NCI-H345 treated with DMSO at 0.1 percent for 48 hours (cell line): Measurements from ENCODE around the gene CHRM2.

Source experiments
- DNase-seq: peaks from one replicate; lab custom pipeline; 2025; ENCODE audit not compliant: unreplicated experiment; lab: John Stamatoyannopoulos, UW

CHRM2 gene

GRCh38 chr7:136894789-136895188, 26.3 kb downstream of the CHRM2 start:
- DNase-seq = no peak

- no peak for DNase-seq
These were observed 29.2 kb downstream of the CHRM2 start for GRCh38 chr7:136897676-136898075.

GRCh38 chr7:136900005-136900404, 31.6 kb downstream of the CHRM2 start:
- no peak for DNase-seq

- DNase-seq = no peak
These were observed 42.3 kb downstream of the CHRM2 start for GRCh38 chr7:136910771-136911170.

- no peak for DNase-seq
These were observed 42.9 kb downstream of the CHRM2 start for GRCh38 chr7:136911344-136911743.

DNA sequence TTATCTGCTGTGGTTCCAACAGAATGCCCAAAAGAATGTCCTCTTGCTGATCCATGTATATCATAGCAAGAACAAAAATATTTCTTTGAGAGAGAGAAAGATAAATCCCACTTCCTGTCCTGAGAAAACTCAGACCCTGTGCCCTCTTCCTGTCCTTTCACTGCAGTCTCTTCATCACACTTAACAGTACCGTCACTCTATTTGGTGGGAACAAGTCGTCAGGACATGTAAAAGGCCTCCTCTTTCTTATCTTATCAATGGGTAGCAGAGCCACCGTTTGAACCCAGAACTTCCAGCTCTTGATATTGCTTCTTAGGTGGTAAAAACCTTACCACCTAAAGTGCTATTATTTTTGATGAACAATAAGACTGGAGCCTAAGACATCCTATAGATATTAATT, 43.9 kb downstream of the CHRM2 start:
- no peak for DNase-seq

DNA sequence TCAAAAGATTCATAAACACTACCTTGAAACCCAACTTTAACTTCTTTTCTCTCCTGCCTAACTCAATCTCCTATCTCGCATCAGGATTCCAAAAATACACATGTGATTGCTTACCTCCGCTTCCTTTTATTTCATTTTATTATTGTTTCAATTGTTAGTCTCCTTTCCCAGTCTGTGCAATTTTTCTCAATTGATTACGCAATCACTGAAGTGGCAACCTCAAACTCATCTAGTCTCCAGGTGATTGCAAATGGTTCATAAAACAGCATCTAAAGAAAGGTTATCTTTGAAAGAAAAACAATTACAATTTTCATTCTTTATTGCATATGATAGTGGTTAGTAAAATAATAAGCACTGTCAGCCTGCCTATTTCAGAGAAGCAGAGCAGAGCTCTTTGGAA, 45.6 kb downstream of the CHRM2 start:
- no peak for DNase-seq

DNA sequence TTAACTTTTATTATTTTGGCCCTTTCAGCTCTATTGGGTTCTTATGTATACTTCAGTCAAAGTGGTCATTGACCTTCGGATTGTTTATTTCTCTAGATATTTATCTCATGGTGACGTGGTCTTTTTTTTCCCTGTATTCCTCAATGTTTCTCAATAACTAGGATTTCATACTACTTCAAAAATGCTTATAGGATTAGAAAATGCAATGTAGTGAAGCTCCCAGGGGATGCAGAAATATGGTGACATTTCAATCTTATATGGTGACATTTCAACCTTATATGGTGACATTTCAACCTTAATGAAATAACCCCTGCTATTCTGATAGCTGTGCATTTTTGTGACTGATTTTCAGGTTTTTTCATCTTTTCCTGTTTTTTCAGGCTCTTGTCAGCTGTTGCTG, 51.4 kb downstream of the CHRM2 start:
- DNase-seq = no peak

- DNase-seq = no peak
These were observed 54.7 kb downstream of the CHRM2 start for GRCh38 chr7:136923111-136923667.

DNA sequence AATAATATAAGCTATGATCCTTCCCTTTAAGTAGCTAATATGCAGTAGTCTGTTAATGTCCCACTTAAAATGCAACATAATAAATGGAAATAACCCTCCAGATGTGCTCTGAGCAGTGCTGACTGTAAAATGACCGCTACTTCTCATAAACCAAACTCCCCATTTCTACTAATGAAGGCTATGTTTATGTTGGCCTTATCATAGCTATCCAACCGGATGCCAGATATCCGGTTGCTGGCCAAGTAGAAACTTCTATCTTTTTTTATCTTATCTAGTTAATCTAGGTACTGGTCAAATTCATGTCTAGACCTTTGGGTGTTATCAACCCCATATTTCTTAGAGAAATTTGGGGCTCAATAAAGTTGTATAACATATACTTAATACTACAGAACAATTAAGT, 56.6 kb downstream of the CHRM2 start:
- no peak for DNase-seq

DNA sequence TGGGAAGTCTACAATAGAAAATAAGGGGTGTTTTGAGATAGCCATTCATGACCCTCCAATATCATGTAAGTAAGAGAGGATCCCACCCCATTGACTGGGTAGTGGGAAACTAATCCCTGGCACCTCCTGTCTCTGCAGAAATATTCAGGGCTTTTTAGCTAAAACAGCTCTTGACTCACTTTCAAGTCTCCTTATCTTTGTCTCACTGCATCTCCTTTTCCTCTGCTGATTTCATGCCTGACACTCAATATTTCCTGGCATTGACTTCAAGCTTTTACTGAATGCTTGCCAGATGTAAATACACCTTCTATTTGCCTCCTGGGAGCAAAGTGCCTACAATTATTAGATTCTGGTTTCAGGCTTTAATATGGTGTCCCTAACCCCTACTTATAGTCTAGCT, 57.1 kb downstream of the CHRM2 start:
- DNase-seq = no peak

- no peak for DNase-seq
These were observed 62.9 kb downstream of the CHRM2 start for GRCh38 chr7:136931169-136931867.

- no peak for DNase-seq
These were observed 69.0 kb downstream of the CHRM2 start for GRCh38 chr7:136937436-136937835.

GRCh38 chr7:136938476-136938875, 70.0 kb downstream of the CHRM2 start:
- no peak for DNase-seq

DNA sequence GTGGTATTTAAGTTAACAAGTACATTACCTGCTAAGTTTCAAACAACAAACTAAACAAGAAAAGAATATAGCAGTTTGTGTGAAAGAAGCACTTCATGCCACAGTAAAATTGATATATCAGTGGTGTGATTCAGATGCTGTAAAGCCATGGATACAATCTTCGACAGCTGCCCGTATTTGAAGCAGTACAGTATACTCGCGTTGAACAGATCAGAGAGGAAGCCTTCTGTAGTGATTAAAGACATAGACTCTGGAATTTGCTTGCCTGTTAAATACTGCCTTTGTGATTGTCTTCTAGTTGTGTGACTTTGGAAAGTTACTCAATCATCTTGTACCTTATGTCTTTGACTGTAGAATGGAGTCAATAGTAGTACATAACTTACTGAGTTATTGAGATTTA, 71.7 kb downstream of the CHRM2 start:
- no peak for DNase-seq

DNA sequence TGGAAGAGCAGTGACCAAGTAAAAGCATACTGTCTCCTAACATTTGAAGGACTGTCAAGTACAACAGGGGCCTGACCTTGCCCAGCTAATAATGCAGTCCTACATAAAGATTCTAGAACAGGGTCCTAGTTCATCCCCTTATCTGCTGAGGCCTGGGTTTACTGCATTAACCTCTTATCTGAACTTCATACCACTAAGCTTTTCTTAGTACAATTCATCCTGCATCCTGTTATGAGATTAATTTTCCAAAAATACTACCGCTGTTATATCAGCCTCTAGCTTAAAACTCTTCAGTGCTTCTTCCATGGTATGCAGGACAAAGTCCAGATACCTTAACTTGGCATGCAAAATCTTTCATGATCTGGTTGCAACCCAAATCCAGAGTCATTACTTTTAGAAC, 72.5 kb downstream of the CHRM2 start:
- DNase-seq = no peak

GRCh38 chr7:136941816-136942215, 73.4 kb downstream of the CHRM2 start:
- DNase-seq = no peak

DNA sequence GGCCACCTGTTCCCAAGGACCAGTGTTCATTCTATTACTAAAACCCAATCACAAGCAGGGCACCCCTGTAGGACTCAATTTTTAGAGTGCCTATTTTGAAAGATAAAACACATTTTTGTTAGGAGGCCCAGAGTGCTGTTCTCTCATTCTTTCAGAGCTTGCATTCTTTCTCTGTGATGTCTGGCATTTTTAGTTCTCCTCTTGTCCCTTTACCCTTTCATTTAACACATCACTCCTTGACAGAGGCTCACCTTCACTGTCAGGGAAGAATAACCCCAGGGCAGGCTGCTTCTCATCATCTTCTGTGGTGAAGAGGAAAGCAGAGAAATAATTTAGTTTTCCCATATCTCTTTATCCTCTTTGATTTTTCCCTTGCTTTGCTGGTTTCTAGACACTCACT, 73.9 kb downstream of the CHRM2 start:
- no peak for DNase-seq

- DNase-seq = no peak
These were observed 74.5 kb downstream of the CHRM2 start for GRCh38 chr7:136942994-136943393.

DNA sequence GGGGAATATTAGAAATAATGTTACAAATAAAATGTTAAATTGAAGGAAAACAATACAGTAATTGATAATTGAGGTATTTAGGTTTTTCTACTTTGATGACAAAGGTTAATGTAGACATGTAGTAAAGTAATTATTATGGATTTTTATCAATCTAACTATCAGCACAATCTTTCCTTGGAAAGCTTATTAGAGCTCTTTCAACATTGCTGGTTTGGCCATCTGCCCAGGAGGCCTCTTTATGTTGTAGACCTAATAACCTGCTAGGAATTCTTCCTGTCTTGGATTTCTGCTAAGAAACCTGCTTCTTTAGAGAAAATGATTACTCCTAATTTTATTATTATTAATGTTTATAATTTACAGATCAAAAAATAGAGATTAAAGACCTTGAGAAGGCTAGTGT, 78.9 kb downstream of the CHRM2 start:
- DNase-seq = no peak

DNA sequence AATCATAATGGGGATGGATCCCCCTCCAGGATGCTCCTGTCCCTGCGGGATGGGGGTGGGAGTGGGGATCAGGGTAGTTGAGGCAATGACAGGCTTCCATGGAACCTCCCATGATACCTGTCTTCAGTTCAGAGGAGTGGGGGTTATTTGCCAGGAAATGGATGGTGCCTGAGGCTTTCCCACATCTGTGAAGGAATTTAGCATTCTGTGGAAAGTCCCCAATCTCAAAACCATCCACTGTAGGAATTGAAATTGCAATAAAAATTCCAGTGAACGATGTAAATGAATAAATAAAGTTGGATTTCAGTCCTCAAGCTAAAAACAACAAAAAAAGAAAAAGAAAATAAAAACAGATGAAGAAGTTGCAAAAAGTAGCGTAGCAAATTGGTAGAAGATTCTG, 81.9 kb downstream of the CHRM2 start:
- no peak for DNase-seq

- DNase-seq = no peak
These were observed 84.9 kb downstream of the CHRM2 start for GRCh38 chr7:136953386-136953785.

- no peak for DNase-seq
These were observed 87.8 kb downstream of the CHRM2 start for GRCh38 chr7:136956232-136956631.
